Neural progenitor cell (in vitro differentiated cells): Measurements from ENCODE around the gene PDCD11.

Experiments used
- EZH2 ChIP-seq: fragments of 200-600 bp; sonication (generic); IDR thresholded peaks from 2 replicates; pipeline ENCODE4 v1.6.1; 2017; ENCODE audit warnings: antibody characterized with exemption, mild to moderate bottlenecking, moderate library complexity
- EZH2phosphoT487 ChIP-seq: fragments of 200-600 bp; sonication (generic); IDR thresholded peaks from 2 replicates; pipeline ENCODE4 v1.6.1; 2017; ENCODE audit warnings: antibody characterized with exemption
- TF ChIP-seq, protein P1 (sequence below): fragments of 200-600 bp; sonication (generic); IDR thresholded peaks from 2 replicates; pipeline ENCODE4 v1.5.1; 2017; ENCODE audit warnings: antibody characterized with exemption, mild to moderate bottlenecking

DNA sequence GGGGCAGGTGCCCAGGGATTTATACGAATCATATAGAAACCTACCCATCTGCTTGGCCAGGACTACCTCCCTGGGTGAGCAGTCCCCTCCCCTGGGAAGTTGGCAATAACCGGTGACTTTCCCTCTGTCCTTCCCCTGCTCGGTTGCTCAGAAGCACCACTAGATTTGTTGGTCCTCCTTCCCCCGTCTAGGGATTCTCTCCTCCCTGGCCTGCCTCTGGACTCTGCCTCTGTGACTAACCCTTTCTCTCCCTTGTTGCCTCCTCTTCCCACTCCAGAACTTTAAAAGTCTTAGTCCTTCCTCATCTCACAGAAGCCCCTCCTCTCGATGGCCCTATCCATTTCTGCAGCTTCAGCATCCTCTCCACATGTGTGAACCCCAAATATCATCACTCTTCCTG lies 72.8 kb downstream of the PDCD11 start:
- TF ChIP-seq, protein P1, sequence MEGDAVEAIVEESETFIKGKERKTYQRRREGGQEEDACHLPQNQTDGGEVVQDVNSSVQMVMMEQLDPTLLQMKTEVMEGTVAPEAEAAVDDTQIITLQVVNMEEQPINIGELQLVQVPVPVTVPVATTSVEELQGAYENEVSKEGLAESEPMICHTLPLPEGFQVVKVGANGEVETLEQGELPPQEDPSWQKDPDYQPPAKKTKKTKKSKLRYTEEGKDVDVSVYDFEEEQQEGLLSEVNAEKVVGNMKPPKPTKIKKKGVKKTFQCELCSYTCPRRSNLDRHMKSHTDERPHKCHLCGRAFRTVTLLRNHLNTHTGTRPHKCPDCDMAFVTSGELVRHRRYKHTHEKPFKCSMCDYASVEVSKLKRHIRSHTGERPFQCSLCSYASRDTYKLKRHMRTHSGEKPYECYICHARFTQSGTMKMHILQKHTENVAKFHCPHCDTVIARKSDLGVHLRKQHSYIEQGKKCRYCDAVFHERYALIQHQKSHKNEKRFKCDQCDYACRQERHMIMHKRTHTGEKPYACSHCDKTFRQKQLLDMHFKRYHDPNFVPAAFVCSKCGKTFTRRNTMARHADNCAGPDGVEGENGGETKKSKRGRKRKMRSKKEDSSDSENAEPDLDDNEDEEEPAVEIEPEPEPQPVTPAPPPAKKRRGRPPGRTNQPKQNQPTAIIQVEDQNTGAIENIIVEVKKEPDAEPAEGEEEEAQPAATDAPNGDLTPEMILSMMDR, result no peak
- TF ChIP-seq EZH2 (no peak), EZH2phosphoT487 (no peak)
